GM23248 (cell line): ENCODE measurements around the gene CCT3. TPM values are rescaled to one million over a fixed set of nuclear protein-coding genes. Genes with fewer than 3 reads are reported as not detected.

Source experiments
- DNase-seq: peaks from one replicate; pipeline ENCODE4 v3.0.0-alpha.2; 2015
- H2AFZ ChIP-seq: fragments of 200-600 bp; sonication (generic); 2 replicates; pipeline ENCODE4 v1.6.1; 2016; ENCODE audit warnings: antibody characterized with exemption
- H3F3A ChIP-seq: fragments of 200-600 bp; sonication (generic); 2 replicates; pipeline ENCODE4 v1.6.1; 2016; ENCODE audit warnings: mild to moderate bottlenecking, antibody characterized with exemption, mixed run types; ENCODE audit not compliant: insufficient read depth
- H3K27ac ChIP-seq: fragments of 200-600 bp; sonication (generic); 2 replicates; pipeline ENCODE4 v1.5.1; 2016; ENCODE audit warnings: mild to moderate bottlenecking
- H3K27me3 ChIP-seq: fragments of 200-600 bp; sonication (generic); replicated peaks from 2 replicates; pipeline ENCODE4 v1.6.1; 2016; ENCODE audit warnings: mild to moderate bottlenecking; ENCODE audit not compliant: insufficient read depth
- H3K36me3 ChIP-seq: fragments of 200-600 bp; sonication (generic); 2 replicates; pipeline ENCODE4 v1.6.1; 2016; ENCODE audit warnings: low read depth, mild to moderate bottlenecking
- H3K4me1 ChIP-seq: fragments of 200-600 bp; sonication (generic); 2 replicates; pipeline ENCODE4 v1.6.1; 2016; ENCODE audit warnings: mild to moderate bottlenecking; ENCODE audit not compliant: insufficient read depth
- H3K4me2 ChIP-seq: fragments of 200-600 bp; sonication (generic); one replicate; pipeline ENCODE4 v1.6.1; 2016; ENCODE audit warnings: mild to moderate bottlenecking; ENCODE audit not compliant: unreplicated experiment
- H3K4me3 ChIP-seq: fragments of 200-600 bp; sonication (generic); 2 replicates; pipeline ENCODE4 v1.5.1; 2016; ENCODE audit warnings: mild to moderate bottlenecking
- H3K79me2 ChIP-seq: fragments of 200-600 bp; sonication (generic); 2 replicates; pipeline ENCODE4 v1.6.1; 2016; ENCODE audit warnings: mild to moderate bottlenecking; ENCODE audit not compliant: insufficient read depth
- H3K9ac ChIP-seq: fragments of 200-600 bp; sonication (generic); 2 replicates; pipeline ENCODE4 v1.6.1; 2016; ENCODE audit warnings: mild to moderate bottlenecking
- H3K9me2 ChIP-seq: fragments of 200-600 bp; sonication (generic); 2 replicates; pipeline ENCODE4 v1.6.1; 2016; ENCODE audit warnings: mixed run types, mild to moderate bottlenecking, moderate library complexity; ENCODE audit not compliant: insufficient read depth
- H3K9me3 ChIP-seq: fragments of 200-600 bp; sonication (generic); one replicate; pipeline ENCODE4 v1.6.1; 2017; ENCODE audit warnings: low read depth
- H4K20me1 ChIP-seq: fragments of 200-600 bp; sonication (generic); 2 replicates; pipeline ENCODE4 v1.6.0; 2016; ENCODE audit not compliant: insufficient read depth
- EZH2 ChIP-seq: fragments of 200-600 bp; sonication (generic); IDR thresholded peaks from 2 replicates; pipeline ENCODE4 v1.6.1; 2018; ENCODE audit warnings: antibody characterized with exemption, mild to moderate bottlenecking; ENCODE audit not compliant: insufficient read depth, poor library complexity, severe bottlenecking
- EZH2phosphoT487 ChIP-seq: fragments of 200-600 bp; sonication (generic); IDR thresholded peaks from 2 replicates; pipeline ENCODE4 v1.6.1; 2018; ENCODE audit warnings: antibody characterized with exemption, moderate library complexity, mild to moderate bottlenecking, low read depth; ENCODE audit not compliant: insufficient read depth
- WGBS, 2 experiments: methylation state at CpG; one replicate each; pipeline ENCODE4 v1.1.6; 2015 to 2017; ENCODE audit warnings: low lambda C conversion rate in 2 of 2, low coverage in 1 of 2; ENCODE audit errors: missing lambda C conversion rate in 2 of 2; 5-methylcytosine and 5-hydroxymethylcytosine counted together
- in situ Hi-C: fragments of 300-500 bp; cut with MboI; formaldehyde crosslinking; loops from 2 replicates; pipeline ENCODE4 v1.15.0; 2020
- polyA plus RNA-seq: library from polyadenylated mRNA; unstranded; fragments of >200 nt; fragmentation: Nextera tagmentation; extraction: Ambion mirVana; gene quantifications from 2 replicates; pipeline ENCODE4 v1.2.1, GENCODE V29; 2016
- total RNA-seq: library from RNA; depleted of rRNA; stranded (reverse); fragments of >200 nt; shearing (Covaris generic); gene quantifications from 2 replicates; pipeline ENCODE4 v1.2.3, GENCODE V29; 2014

Gene CCT3
- total and polyA plus RNA-seq, 2 experiments from 2014 or later, result 226 to 307 TPM

DNA sequence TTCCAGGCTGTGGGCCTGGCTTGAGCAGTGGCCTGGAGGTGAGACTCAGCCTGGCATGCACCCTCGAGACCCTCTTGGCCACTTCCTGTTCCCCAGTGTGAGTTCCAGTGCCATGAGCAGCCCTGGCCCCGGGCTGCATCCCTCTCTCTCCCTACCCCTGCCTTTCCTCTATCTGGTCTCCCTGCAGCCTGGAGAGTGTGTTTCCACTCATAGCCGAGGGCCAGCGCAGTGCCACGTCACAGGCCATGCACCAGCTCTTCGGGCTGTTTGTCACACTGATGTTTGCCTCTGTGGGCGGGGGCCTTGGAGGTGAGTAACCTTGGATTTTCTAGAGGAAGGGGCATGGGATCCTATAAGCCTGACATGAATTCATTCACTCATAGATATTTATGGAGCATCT lies 44.5 kb upstream of the CCT3 start:
- no peak overlapping the region for H3K4me2 ChIP-seq
- H4K20me1 ChIP-seq, result no peaks in the 10 kb centered on the region
- 39 to 42% methylated on average over 7 of the region's 7 CpGs for WGBS, 2 experiments
- H3K27ac ChIP-seq, result no peak overlapping the region
- H3K9me2 ChIP-seq, result no peaks in the 10 kb centered on the region
- TF ChIP-seq EZH2 (no peak), EZH2phosphoT487 (no peak)
- peaks cover 2% of the 10 kb centered on the region; the same call in 1 of the 2 replicates for H3K27me3 ChIP-seq
- H3K9me3 ChIP-seq, result no peaks in the 10 kb centered on the region
- H3K36me3 ChIP-seq, result no peaks in the 10 kb centered on the region
- no peak overlapping the region for H3K9ac ChIP-seq
- DNase-seq, result no peak
- H3K79me2 ChIP-seq, result no peaks in the 10 kb centered on the region
- in situ Hi-C loops, result loop anchor here (10.0 kb wide), 2 partner anchors 62 to 222 kb away; partner anchors contain the start of gene GPATCH4
- H2AFZ ChIP-seq, result no peak overlapping the region
- H3F3A ChIP-seq, result no peaks in the 10 kb centered on the region
- H3K4me1 ChIP-seq, result no peaks in the 10 kb centered on the region
- H3K4me3 ChIP-seq, result no peak overlapping the region

- Histone ChIP-seq H3K4me3 (no peak overlapping the region), H3F3A (no peaks in the 10 kb centered on the region), H3K9ac (no peak overlapping the region), H3K27me3 (no peaks in the 10 kb centered on the region), H3K36me3 (no peaks in the 10 kb centered on the region), H3K27ac (no peak overlapping the region), H2AFZ (no peak overlapping the region), H3K9me3 (no peaks in the 10 kb centered on the region), H3K9me2 (no peaks in the 10 kb centered on the region), H4K20me1 (no peaks in the 10 kb centered on the region), H3K79me2 (no peaks in the 10 kb centered on the region), H3K4me1 (no peaks in the 10 kb centered on the region), H3K4me2 (no peak overlapping the region)
- in situ Hi-C loops, result loop anchor here (10.0 kb wide), 2 partner anchors 65 to 225 kb away; partner anchors contain the start of gene GPATCH4
- 47 to 64% methylated on average over 3 of the region's 3 CpGs for WGBS, 2 experiments
- peak; percentile 30 for DNase-seq
- TF ChIP-seq EZH2phosphoT487 (no peak), EZH2 (no peak)
These were observed 41.5 kb upstream of the CCT3 start for GRCh38 chr1:156379420-156380165.

DNA sequence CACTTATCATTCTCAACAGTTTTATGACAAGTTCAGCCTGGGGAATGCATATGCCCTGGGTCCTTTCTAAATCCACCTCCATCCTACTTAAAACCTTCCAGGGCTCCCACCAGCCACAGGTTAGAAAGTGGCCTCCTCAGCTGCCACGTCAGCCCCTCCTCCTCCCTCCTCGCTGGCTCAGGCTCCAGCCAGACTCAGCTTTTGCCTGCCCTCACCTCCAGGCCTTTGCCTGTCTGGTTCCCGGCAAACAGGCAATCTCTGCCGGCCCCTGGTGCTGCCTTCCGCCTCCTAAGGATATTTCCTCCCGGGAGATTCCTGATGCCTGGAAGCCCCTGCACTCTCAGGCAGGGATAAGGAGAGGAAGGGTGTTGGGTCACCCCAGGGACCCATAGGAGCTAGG lies 40.5 kb upstream of the CCT3 start:
- in situ Hi-C loops, result no loop called here
- Histone ChIP-seq H4K20me1 (no peaks in the 10 kb centered on the region), H2AFZ (no peak overlapping the region), H3K9me3 (no peaks in the 10 kb centered on the region), H3K4me3 (no peak overlapping the region), H3K4me2 (no peak overlapping the region), H3K27ac (no peak overlapping the region), H3K79me2 (no peaks in the 10 kb centered on the region), H3K9me2 (no peaks in the 10 kb centered on the region), H3F3A (no peaks in the 10 kb centered on the region), H3K36me3 (no peaks in the 10 kb centered on the region), H3K27me3 (no peaks in the 10 kb centered on the region), H3K9ac (no peak overlapping the region), H3K4me1 (no peaks in the 10 kb centered on the region)
- no peak for DNase-seq
- no peak for TF ChIP-seq EZH2phosphoT487
- TF ChIP-seq EZH2, result no peak
- WGBS, 2 experiments, result 69 to 83% methylated on average over 6 of the region's 6 CpGs

GRCh38 chr1:156376958-156377919 lies 39.1 kb upstream of the CCT3 start:
- 81 to 82% methylated on average over 19 to 20 of the region's 20 CpGs for WGBS, 2 experiments
- Histone ChIP-seq H2AFZ (no peak overlapping the region), H3K4me1 (no peaks in the 10 kb centered on the region), H3K9me3 (no peaks in the 10 kb centered on the region), H3K36me3 (no peaks in the 10 kb centered on the region), H3K4me3 (no peak overlapping the region), H4K20me1 (no peaks in the 10 kb centered on the region), H3F3A (no peaks in the 10 kb centered on the region), H3K4me2 (no peak overlapping the region), H3K9ac (no peak overlapping the region), H3K9me2 (no peaks in the 10 kb centered on the region), H3K27ac (no peak overlapping the region), H3K79me2 (no peaks in the 10 kb centered on the region), H3K27me3 (no peaks in the 10 kb centered on the region)
- TF ChIP-seq EZH2, result no peak
- TF ChIP-seq EZH2phosphoT487, result no peak
- DNase-seq, result no peak
- in situ Hi-C loops, result no loop called here
